GM06990 (cell line): ENCODE results near the gene PNPLA7.
A peak's percentile ranks its signal among the peaks of the same experiment; 100 is the strongest.
"Not testable (repeated sequence)": the region's sequence is repeated elsewhere in the genome, so short reads cannot be mapped to it uniquely, and the experiment has no call there.

Experiments used
- DNase-seq: peaks from one replicate; pipeline ENCODE4 v3.0.0-alpha.2; 2011; ENCODE audit not compliant: insufficient read length; ENCODE audit errors: extremely low read depth
- H3K27me3 ChIP-seq: replicated peaks from 2 replicates; pipeline ENCODE4 v1.6.0; 2011; ENCODE audit warnings: low read length; ENCODE audit not compliant: control insufficient read depth, insufficient read depth
- H3K36me3 ChIP-seq: 2 replicates; pipeline ENCODE4 v1.5.1; 2011; ENCODE audit warnings: low read length; ENCODE audit not compliant: control insufficient read depth, insufficient read depth
- H3K4me3 ChIP-seq: replicated peaks from 2 replicates; pipeline ENCODE4 v1.5.1; 2011; ENCODE audit warnings: low read depth, mild to moderate bottlenecking, control low read depth, low read length
- TF ChIP-seq, protein P1 (sequence below): IDR thresholded peaks from 2 replicates; pipeline ENCODE4 v1.5.1; 2011; ENCODE audit warnings: low read length, control low read depth, mild to moderate bottlenecking, inconsistent platforms; ENCODE audit not compliant: insufficient read depth, poor library complexity, severe bottlenecking

Gene PNPLA7

DNA sequence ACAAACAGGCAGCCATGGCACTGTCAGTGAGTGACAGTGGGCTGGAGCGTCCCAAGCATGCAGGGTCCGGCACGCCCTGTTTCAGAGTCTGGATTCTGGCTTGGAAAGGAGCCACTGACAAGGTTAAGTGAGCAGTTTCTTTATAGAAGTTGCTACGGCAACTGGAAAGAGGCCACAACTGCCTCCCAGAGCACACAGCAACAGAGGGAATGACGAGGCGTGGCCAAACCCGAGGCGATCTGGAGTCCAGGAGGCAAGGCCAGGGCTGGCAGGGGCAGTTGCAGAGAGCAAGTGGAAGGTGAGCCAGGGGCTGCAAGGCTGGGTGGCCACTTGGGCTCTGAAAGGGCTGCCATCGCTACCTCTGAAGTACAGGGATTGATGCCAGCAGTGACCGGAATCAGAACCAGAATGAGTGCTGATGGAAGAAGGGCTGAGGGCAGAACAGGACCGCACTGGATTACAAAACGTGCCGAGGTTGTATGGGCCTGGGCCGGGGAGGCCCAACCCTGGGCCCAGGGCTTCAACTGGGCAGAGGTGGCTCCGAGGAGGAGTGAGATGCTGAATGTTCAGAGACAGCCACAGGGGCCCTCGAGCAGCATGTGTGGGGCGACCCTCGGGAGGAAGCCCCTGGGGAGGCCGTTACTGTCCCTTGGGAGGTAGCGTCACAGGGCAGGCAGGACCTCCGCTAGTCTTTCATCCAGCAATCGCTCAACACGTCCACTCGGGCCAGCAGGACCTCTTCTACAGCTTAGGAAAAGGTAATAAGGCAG, 6.1 kb upstream of the PNPLA7 start:
- Histone ChIP-seq H3K36me3 (peaks cover 15% of the 10 kb centered on the region), H3K27me3 (no peaks in the 10 kb centered on the region), H3K4me3 (no peak overlapping the region)
- TF ChIP-seq, protein P1, sequence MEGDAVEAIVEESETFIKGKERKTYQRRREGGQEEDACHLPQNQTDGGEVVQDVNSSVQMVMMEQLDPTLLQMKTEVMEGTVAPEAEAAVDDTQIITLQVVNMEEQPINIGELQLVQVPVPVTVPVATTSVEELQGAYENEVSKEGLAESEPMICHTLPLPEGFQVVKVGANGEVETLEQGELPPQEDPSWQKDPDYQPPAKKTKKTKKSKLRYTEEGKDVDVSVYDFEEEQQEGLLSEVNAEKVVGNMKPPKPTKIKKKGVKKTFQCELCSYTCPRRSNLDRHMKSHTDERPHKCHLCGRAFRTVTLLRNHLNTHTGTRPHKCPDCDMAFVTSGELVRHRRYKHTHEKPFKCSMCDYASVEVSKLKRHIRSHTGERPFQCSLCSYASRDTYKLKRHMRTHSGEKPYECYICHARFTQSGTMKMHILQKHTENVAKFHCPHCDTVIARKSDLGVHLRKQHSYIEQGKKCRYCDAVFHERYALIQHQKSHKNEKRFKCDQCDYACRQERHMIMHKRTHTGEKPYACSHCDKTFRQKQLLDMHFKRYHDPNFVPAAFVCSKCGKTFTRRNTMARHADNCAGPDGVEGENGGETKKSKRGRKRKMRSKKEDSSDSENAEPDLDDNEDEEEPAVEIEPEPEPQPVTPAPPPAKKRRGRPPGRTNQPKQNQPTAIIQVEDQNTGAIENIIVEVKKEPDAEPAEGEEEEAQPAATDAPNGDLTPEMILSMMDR: no peak
- DNase-seq: no peak

DNA sequence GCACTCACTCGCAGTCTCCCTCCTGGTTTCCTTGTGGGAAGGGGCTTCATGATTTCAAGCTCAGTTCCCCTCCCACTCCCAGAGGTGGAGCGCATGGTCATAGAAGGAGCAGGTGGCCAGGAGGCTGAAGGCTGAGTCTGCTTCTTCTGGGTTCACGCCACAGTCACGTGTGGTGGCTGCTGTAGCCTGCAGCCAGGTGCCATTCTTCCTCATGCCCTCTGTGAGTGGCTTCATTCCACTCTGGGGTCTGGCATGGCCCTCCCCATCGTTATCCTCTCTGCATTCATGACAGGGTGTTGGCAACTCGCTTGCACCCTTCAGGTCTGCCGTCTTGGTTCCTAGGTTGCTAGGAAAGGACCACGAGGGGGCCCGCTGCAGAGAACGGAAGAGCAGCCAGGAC, 5.0 kb upstream of the PNPLA7 start:
- H3K36me3 ChIP-seq: peaks cover 15% of the 10 kb centered on the region
- no peak for DNase-seq
- H3K4me3 ChIP-seq: no peak overlapping the region
- TF ChIP-seq, protein P1: no peak
- H3K27me3 ChIP-seq: no peaks in the 10 kb centered on the region

DNA sequence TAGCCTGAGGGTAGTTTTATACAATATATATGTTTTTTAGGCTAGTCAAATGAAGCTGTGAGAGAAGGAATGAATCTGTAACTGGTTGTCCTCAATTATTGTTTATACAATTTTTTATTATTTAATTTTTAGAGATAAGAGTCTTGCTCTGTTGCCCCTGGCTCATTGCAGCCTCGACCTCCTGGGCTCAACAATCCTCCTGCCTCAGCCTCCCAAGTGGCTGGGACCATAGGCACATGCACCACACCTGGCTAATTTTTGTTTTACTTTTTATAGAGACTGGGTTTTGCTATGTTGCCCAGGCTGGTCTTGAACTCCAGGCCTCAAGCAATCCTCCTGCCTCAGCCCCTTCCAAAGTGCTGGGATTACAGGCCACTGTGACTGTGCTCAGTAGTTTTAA, 4.1 kb upstream of the PNPLA7 start:
- no peak overlapping the region for H3K4me3 ChIP-seq
- H3K27me3 ChIP-seq: no peaks in the 10 kb centered on the region
- TF ChIP-seq, protein P1: no peak
- no peak for DNase-seq
- peaks cover 15% of the 10 kb centered on the region for H3K36me3 ChIP-seq

DNA sequence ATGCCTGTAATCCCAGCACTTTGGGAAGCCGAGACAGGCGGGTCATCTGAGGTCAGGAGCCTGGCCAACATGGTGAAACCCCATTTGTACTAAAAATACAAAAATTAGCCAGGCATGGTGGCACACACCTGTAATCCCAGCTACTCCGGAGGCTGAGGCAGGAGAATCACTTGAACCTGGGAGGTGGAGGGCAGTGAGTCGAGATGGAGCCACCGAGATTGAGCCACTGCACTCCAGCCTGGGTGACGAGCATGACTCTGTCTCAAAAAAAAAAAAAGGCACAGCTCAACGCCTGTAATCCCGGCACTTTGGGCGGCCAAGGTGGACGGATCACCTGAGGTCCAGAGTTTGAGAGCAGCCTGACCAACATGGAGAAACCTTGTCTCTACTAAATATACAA, 3.5 kb upstream of the PNPLA7 start:
- H3K36me3 ChIP-seq: peaks cover 15% of the 10 kb centered on the region
- not testable (repeated sequence) for DNase-seq, H3K4me3 ChIP-seq, H3K27me3 ChIP-seq

DNA sequence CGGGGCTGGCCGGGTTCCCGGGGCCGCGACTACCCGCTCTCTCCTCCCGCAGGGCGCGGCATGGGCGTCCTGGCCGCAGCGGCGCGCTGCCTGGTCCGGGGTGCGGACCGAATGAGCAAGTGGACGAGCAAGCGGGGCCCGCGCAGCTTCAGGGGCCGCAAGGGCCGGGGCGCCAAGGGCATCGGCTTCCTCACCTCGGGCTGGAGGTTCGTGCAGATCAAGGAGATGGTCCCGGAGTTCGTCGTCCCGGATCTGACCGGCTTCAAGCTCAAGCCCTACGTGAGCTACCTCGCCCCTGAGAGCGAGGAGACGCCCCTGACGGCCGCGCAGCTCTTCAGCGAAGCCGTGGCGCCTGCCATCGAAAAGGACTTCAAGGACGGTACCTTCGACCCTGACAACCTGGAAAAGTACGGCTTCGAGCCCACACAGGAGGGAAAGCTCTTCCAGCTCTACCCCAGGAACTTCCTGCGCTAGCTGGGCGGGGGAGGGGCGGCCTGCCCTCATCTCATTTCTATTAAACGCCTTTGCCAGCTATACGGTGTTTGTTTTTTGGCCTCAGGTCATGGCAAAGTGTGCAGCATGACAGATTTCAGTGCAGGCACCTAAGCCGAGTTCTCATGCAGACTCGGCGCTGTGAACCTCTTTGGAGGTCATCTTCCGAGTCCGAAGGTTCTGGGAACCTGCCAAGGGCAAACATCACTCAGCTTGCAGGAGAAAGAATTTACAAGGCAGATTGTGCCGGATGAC, 2.0 kb upstream of the PNPLA7 start:
- DNase-seq: no peak
- Histone ChIP-seq H3K4me3 (peak overlapping the region; percentile 89), H3K36me3 (peaks cover 13% of the 10 kb centered on the region), H3K27me3 (no peaks in the 10 kb centered on the region)
- TF ChIP-seq, protein P1: no peak

DNA sequence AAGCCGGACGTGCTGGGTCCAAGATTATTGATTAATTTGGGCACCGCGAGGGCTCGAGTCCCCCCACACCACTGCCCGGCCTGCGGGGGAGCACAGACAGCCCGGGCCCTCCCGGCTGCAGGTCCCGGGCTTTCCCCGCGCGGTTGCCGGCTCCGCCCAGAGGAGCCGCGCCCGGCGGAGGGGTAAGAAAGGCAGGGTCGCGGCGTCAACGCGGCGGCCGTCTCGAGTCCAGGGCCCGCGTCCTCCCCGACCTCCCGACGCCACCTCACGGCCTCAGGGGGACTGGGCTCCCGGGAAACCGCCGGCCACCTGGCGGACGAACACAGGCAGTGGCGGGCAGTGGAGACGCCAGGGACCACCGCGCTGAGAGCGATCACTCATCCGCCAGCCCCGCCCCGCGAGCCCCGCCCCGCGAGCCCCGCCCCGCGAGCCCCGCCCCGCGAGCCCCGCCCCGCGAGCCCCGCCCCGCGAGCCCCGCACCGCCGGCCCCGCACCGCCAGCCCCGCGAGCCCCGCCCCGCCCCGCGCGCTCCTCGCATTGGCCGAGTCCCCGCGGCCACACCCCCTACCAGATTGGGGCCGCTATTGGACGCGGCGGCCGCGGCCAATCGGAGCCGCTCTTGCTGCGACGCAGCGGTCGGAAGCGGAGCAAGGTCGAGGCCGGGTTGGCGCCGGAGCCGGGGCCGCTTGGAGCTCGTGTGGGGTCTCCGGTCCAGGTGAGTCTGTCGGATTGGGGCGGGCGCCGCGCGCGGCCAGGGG, 1.2 kb upstream of the PNPLA7 start, which contains the start of gene MRPL41:
TSS of gene MRPL41 (plus strand) at position 616 of the 758 bp plus-strand sequence. CDS start 203 bp downstream, outside the sequence.
- peak; percentile 91 for DNase-seq
- peaks cover 10% of the 10 kb centered on the region for H3K36me3 ChIP-seq
- no peaks in the 10 kb centered on the region for H3K27me3 ChIP-seq
- TF ChIP-seq, protein P1: peak; percentile 45
- H3K4me3 ChIP-seq: peak within 1 kb of the TSS; percentile 89

DNA sequence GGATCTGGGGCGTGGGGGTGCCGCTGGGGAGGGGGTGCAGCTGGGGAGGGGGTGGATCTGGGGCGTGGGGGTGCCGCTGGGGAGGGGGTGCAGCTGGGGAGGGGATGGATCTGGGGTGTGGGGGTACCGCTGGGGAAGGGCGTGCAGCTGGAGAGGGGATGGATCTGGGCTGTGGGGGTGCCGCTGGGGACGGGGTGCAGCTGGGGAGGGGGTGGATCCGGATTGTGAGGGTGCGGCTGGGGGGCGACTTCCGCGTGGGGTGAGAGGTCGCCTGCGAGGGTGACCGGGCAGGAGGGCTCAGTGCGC, 709 bp upstream of the PNPLA7 start:
- H3K4me3 ChIP-seq: peak overlapping the region; percentile 75
- DNase-seq, H3K27me3 ChIP-seq, H3K36me3 ChIP-seq: not testable (repeated sequence)
